SK-N-SH treated with all-trans-retinoic acid at 6 μM for 48 hours (cell line): ENCODE measurements around the gene PLD3.

Source experiments
- ESRRG ChIP-seq: fragments of 250-450 bp; sonication (Bioruptor Pico); IDR thresholded peaks from 2 replicates; pipeline ENCODE4 v1.6.1; 2021; ENCODE audit warnings: mild to moderate bottlenecking
- ZNF565 ChIP-seq: fragments of 450-650 bp; formaldehyde crosslinking; conservative IDR thresholded peaks from 2 replicates; pipeline ENCODE4 v1.5.0; 2020; ENCODE audit warnings: low read depth, mild to moderate bottlenecking, moderate library complexity
- ZNF70 ChIP-seq: fragments of 450-650 bp; formaldehyde crosslinking; IDR thresholded peaks from 2 replicates; pipeline ENCODE4 v1.5.0; 2020; ENCODE audit warnings: mild to moderate bottlenecking, moderate library complexity

- TF ChIP-seq ZNF70 (CRISPR knock-in tag) (no peak), ZNF565 (CRISPR knock-in tag) (no peak), ESRRG (CRISPR knock-in tag) (no peak)
Observed at GRCh38 chr19:40376286-40376862, 27.9 kb downstream of the PLD3 start.
